Measurements from ENCODE around the gene ATP11B. TPM values are rescaled to one million over a fixed set of nuclear protein-coding genes. Genes with fewer than 3 reads are reported as not detected.

ATP11B gene
- total and polyA plus RNA-seq, 9 of the 15 experiments (the other 6 are each of a cell fraction or from before 2014, with no cell fraction given): 11.9 to 68.7 (median 41.8) TPM

DNA sequence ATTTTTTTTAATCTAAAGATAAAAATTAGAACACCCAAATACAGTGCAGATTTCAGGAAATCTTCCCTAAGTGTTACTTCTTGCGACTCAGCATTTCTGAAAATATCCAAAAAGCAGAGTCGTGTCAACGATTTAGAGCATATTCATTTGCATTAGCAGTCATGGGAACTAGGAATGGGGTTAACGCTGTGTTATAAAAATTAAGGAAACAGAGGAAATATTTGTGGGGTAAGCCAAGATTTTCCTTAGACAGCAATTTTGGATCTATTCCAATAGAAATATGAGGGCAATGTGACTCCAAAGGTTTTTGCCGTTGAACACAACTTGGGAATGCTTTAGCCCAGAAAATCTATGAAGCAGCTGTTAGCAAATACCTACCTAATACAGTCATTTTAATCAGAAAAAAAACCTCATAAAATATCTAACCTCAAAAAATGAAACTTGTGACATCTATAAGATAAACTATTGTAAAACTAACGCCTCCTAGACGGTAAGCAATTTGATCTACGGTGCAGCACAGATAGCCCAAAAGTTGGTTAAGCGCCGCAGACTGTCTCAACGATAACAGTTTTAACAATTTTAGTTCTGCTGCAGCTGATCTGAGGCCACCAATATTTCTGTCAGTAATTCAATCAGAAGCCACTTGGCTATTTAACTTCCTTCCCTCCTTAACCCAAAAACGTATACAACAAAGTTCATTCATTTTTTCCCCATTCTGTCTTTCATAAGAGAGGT lies 5.8 kb upstream of the ATP11B start (continued):
- TF ChIP-seq, protein P1, sequence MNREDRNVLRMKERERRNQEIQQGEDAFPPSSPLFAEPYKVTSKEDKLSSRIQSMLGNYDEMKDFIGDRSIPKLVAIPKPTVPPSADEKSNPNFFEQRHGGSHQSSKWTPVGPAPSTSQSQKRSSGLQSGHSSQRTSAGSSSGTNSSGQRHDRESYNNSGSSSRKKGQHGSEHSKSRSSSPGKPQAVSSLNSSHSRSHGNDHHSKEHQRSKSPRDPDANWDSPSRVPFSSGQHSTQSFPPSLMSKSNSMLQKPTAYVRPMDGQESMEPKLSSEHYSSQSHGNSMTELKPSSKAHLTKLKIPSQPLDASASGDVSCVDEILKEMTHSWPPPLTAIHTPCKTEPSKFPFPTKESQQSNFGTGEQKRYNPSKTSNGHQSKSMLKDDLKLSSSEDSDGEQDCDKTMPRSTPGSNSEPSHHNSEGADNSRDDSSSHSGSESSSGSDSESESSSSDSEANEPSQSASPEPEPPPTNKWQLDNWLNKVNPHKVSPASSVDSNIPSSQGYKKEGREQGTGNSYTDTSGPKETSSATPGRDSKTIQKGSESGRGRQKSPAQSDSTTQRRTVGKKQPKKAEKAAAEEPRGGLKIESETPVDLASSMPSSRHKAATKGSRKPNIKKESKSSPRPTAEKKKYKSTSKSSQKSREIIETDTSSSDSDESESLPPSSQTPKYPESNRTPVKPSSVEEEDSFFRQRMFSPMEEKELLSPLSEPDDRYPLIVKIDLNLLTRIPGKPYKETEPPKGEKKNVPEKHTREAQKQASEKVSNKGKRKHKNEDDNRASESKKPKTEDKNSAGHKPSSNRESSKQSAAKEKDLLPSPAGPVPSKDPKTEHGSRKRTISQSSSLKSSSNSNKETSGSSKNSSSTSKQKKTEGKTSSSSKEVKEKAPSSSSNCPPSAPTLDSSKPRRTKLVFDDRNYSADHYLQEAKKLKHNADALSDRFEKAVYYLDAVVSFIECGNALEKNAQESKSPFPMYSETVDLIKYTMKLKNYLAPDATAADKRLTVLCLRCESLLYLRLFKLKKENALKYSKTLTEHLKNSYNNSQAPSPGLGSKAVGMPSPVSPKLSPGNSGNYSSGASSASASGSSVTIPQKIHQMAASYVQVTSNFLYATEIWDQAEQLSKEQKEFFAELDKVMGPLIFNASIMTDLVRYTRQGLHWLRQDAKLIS (CRISPR knock-in tag; IDR thresholded peaks at IDR 0.05): no peak
- TF ChIP-seq ZNF384 (IDR thresholded peaks at IDR 0.05; ENCODE audit: low read depth, low read length) (0 out of 2 replicates have a peak, but pooled peaks have one; percentile 15), POLR2H (tag; IDR thresholded peaks at IDR 0.05; ENCODE audit: low read depth) (no peak), NFE2L1 (tag; IDR thresholded peaks at IDR 0.05; ENCODE audit: borderline replicate concordance, low read depth) (no peak), RAD21 (CRISPR knock-in tag; conservative IDR thresholded peaks at IDR 0.05 in 1 of 2, IDR thresholded peaks at IDR 0.05 in 1 of 2) (no peak), FIP1L1 (IDR thresholded peaks at IDR 0.05; ENCODE audit: low read depth, low read length, poor library complexity, severe bottlenecking) (no peak), DNMT1 (IDR thresholded peaks at IDR 0.05) (no peak), ZNF133 (CRISPR knock-in tag; IDR thresholded peaks at IDR 0.05) (no peak), RAD51 (IDR thresholded peaks at IDR 0.05; ENCODE audit: borderline replicate concordance, low read depth) (no peak)
- TF ChIP-seq, protein P2, sequence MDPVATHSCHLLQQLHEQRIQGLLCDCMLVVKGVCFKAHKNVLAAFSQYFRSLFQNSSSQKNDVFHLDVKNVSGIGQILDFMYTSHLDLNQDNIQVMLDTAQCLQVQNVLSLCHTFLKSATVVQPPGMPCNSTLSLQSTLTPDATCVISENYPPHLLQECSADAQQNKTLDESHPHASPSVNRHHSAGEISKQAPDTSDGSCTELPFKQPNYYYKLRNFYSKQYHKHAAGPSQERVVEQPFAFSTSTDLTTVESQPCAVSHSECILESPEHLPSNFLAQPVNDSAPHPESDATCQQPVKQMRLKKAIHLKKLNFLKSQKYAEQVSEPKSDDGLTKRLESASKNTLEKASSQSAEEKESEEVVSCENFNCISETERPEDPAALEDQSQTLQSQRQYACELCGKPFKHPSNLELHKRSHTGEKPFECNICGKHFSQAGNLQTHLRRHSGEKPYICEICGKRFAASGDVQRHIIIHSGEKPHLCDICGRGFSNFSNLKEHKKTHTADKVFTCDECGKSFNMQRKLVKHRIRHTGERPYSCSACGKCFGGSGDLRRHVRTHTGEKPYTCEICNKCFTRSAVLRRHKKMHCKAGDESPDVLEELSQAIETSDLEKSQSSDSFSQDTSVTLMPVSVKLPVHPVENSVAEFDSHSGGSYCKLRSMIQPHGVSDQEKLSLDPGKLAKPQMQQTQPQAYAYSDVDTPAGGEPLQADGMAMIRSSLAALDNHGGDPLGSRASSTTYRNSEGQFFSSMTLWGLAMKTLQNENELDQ (CRISPR knock-in tag; IDR thresholded peaks at IDR 0.05; ENCODE audit: borderline replicate concordance): no peak
- TF ChIP-seq, protein P3, sequence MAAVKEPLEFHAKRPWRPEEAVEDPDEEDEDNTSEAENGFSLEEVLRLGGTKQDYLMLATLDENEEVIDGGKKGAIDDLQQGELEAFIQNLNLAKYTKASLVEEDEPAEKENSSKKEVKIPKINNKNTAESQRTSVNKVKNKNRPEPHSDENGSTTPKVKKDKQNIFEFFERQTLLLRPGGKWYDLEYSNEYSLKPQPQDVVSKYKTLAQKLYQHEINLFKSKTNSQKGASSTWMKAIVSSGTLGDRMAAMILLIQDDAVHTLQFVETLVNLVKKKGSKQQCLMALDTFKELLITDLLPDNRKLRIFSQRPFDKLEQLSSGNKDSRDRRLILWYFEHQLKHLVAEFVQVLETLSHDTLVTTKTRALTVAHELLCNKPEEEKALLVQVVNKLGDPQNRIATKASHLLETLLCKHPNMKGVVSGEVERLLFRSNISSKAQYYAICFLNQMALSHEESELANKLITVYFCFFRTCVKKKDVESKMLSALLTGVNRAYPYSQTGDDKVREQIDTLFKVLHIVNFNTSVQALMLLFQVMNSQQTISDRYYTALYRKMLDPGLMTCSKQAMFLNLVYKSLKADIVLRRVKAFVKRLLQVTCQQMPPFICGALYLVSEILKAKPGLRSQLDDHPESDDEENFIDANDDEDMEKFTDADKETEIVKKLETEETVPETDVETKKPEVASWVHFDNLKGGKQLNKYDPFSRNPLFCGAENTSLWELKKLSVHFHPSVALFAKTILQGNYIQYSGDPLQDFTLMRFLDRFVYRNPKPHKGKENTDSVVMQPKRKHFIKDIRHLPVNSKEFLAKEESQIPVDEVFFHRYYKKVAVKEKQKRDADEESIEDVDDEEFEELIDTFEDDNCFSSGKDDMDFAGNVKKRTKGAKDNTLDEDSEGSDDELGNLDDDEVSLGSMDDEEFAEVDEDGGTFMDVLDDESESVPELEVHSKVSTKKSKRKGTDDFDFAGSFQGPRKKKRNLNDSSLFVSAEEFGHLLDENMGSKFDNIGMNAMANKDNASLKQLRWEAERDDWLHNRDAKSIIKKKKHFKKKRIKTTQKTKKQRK (IDR thresholded peaks at IDR 0.05; ENCODE audit: borderline replicate concordance, low read depth, low read length): no peak
- TF ChIP-seq, protein P4, sequence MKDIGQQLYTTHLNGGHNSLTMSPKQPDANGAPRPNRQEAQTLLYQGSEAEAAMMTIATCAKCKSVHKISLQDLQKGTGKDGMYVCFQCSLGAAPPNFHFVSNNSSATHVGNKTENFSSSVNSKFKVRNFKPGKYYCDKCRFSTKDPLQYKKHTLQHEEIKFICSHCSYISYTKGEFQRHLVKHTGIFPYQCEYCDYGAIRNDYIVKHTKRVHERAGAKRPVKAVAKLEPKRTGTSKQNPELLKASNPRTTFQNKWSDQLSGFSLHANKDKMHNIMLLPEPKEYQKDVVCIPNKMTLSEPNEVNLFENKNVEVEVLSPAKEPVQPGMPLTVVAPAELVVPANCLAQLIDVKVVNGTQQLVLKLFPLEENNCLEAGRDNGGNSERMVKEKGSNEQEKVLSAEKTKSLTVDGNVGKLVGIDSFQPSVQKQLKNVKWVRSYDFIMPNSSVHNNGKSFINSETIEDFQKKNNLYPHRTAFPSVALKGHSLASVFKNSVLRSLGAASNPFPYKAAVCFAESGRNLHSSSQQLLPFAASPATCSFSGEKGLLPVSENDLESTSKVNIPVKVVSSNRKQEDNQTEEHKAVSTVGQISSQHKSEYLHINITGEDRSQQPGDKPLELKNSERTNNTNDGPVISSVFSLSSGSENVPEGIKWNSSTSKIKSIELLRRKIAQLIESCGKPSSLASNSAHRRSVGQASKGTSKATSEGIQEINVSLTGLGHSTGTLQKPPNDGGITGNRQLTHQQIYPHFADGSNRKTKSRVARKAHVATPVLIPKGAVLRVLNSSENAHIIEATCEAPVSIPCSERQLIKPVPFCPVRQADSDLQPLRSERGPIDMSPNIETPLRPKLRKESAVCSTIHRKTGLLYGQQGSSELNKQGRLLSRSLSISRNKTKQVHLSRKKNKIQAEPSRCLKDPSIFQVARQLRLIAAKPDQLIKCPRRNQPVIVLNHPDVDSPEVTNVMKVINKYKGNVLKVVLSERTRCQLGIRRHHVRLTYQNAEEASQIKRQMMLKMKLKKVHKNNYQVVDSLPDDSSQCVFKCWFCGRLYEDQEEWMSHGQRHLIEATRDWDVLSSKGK (CRISPR knock-in tag; IDR thresholded peaks at IDR 0.05): no peak
